Mucosa of descending colon (tissue), 3 donors: ENCODE results near the gene PTK7. TPM values are rescaled to one million over a fixed set of nuclear protein-coding genes. Genes with fewer than 3 reads are reported as not detected.

Experiments
- ATAC-seq: fragments of 200-7000 bp; cut with Tn5 transposase; one replicate; pipeline ENCODE4 v1.9.1; 2020; ENCODE audit warnings: mild to moderate bottlenecking, moderate library complexity
- DNase-seq, 3 donors: peaks; one replicate each; pipeline ENCODE4 v3.0.0-alpha.2; 2020
- H3K36me3 ChIP-seq: fragments of 200-600 bp; one replicate; pipeline ENCODE4 v1.8.0; 2021; ENCODE audit warnings: low read depth, mild to moderate bottlenecking
- H3K4me1 ChIP-seq: fragments of 200-600 bp; one replicate; pipeline ENCODE4 v1.8.0; 2021; ENCODE audit warnings: low read depth, mild to moderate bottlenecking
- H3K4me3 ChIP-seq: fragments of 200-600 bp; one replicate; pipeline ENCODE4 v1.8.0; 2021; ENCODE audit warnings: mild to moderate bottlenecking
- H3K9me3 ChIP-seq: fragments of 200-600 bp; one replicate; pipeline ENCODE4 v1.8.0; 2021; ENCODE audit warnings: mild to moderate bottlenecking
- CTCF ChIP-seq: fragments of 200-600 bp; IDR thresholded peaks from one replicate; pipeline ENCODE4 v1.8.0; 2022; ENCODE audit warnings: antibody characterized with exemption, mild to moderate bottlenecking
- intact Hi-C, 2 donors: fragments of 100-400 bp; cut with DNase I in 1 of 2; cut with micrococcal nuclease in 1 of 2; formaldehyde crosslinking; loops; one replicate each; pipeline versions ENCODE4 v1.11.0 to v1.11.1; 2022; cut with DNase I, micrococcal nuclease
- total RNA-seq, 3 donors: library from RNA; stranded (reverse); fragmentation: NEBNext Ultra II Directional in 2 of 3; extraction: Animal tissue kit (Norgen Biotek cat#: 25700) in 2 of 3; gene quantifications; one replicate each; pipeline versions ENCODE4 v1.2.1 to v1.2.4, GENCODE V29; 2021 to 2023
- donor health status: DM: no; HTN: no; CAD: no; lungs with moderate emphysema.
- donor health status: DM: no; HTN: no; CAD: no.
- donor health status: DM: no; HTN: yes; CAD: no.

PTK7 gene
- total RNA-seq, 3 donors from 2014 or later = 8.3 to 12.9 (median 9.4) TPM

- ATAC-seq = peak; percentile 79
- peak; percentile 94 to 98 (median 97) for DNase-seq
- peak overlapping the region; percentile 14 for H3K4me3 ChIP-seq
- H3K9me3 ChIP-seq = no peaks in the 10 kb centered on the region
- H3K4me1 ChIP-seq = peaks cover 34% of the 10 kb centered on the region
- H3K36me3 ChIP-seq = no peaks in the 10 kb centered on the region
- intact Hi-C loops = no loop called here
- TF ChIP-seq CTCF = peak; percentile 14
Measured at GRCh38 chr6:43174263-43175112, 98.4 kb downstream of the PTK7 start.

GRCh38 chr6:43175676-43176422 lies 99.7 kb downstream of the PTK7 start:
- H3K9me3 ChIP-seq = no peaks in the 10 kb centered on the region
- H3K36me3 ChIP-seq = no peaks in the 10 kb centered on the region
- intact Hi-C loops = no loop called here

GRCh38 chr6:43176423-43176786 lies 100.3 kb downstream of the PTK7 start:
- no peak overlapping the region for H3K4me3 ChIP-seq
- no peak for TF ChIP-seq CTCF
- ATAC-seq (no peak), DNase-seq (no peak)
- intact Hi-C loops = no loop called here
- H3K36me3 ChIP-seq = no peaks in the 10 kb centered on the region
- H3K9me3 ChIP-seq = no peaks in the 10 kb centered on the region
- peaks cover 34% of the 10 kb centered on the region for H3K4me1 ChIP-seq

More at GRCh38 chr6:43175676-43176422, 99.7 kb downstream of the PTK7 start:
- no peak for ATAC-seq
- no peak for TF ChIP-seq CTCF
- H3K4me3 ChIP-seq = no peak overlapping the region
- no peak for DNase-seq
- peaks cover 34% of the 10 kb centered on the region for H3K4me1 ChIP-seq

GRCh38 chr6:43178150-43178549 lies 102.0 kb downstream of the PTK7 start:
- Histone ChIP-seq H3K4me3 (no peak overlapping the region), H3K9me3 (no peaks in the 10 kb centered on the region), H3K4me1 (peaks cover 32% of the 10 kb centered on the region), H3K36me3 (no peaks in the 10 kb centered on the region)
- DNase-seq (no peak), ATAC-seq (no peak)
- intact Hi-C loops = no loop called here
- TF ChIP-seq CTCF = no peak

GRCh38 chr6:43178951-43179830 lies 103.1 kb downstream of the PTK7 start:
- H3K36me3 ChIP-seq = no peaks in the 10 kb centered on the region
- TF ChIP-seq CTCF = no peak
- DNase-seq (no peak), ATAC-seq (no peak)
- intact Hi-C loops = no loop called here
- H3K9me3 ChIP-seq = no peaks in the 10 kb centered on the region
- peaks cover 25% of the 10 kb centered on the region for H3K4me1 ChIP-seq
- H3K4me3 ChIP-seq = no peak overlapping the region
